ENCODE results near the gene C1QL1.

- TF ChIP-seq POLR2A (IDR thresholded peaks at IDR 0.05; ENCODE audit: low read depth), result no peak
- no peak for TF ChIP-seq EP300 (IDR thresholded peaks at IDR 0.05)
Observed at GRCh38 chr17:44999433-44999832, 31.3 kb upstream of the C1QL1 start.
